Measurements from ENCODE around the gene CDC42BPB.

CDC42BPB gene

DNA sequence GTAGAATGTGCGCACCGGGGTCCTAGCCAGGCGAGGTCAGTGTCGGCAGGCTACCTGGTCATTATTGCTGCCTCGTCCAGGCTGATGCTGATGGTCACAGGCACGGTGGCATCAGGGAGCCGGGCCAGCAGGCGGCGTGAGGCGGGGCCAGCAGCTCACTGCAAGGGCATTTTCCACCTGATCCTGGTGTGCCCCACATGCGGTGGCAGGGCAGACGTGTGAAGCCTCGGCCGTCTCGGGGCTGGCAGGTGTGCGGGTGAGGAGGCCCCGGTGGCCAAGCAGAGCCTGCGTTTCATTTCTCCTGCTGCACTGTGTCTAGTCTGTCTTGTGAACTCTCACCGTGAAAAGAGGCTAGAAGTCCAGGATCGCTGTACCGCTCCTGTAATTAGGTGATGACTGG lies 146.9 kb downstream of the CDC42BPB start:
- no peak for DNase-seq

DNA sequence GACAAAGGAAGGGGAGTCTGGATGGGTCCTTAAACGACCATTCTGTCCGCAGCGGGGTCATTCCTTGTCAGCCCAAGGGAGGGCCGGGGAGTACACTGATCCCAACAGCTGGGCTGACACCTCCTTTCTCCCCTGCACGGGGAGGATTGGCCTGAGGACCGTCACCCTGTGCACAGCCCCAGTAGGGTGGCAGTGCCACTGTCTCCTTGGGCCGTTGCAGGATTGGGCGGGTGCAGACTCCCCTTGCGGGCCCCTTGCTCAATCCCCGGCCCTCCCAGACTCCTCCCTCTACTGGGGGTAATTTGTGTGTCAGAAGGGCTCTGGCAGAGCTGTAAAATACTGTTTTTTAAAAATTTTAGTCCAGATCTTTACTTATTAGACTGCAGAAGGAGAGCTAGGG lies 147.4 kb downstream of the CDC42BPB start:
- no peak for DNase-seq

DNA sequence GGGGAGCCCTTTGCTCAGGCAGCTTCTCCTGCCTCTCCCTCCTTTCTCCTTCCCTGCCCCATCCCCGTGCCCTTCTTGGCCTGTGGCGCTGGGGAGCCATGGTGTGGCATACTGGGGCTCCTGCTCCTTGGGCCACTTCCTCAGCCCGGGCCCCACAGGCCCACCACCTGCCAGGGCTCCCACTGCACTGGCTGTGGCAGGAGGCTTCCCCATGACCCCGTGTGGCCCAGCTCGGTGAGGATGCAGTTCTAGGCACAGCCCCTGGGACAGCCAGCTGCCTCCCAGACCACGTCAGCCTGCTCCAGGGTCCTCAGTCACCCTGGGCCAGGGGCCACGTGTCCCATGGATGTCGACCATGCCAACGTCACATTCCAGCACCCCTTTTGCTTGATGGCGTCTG lies 147.9 kb downstream of the CDC42BPB start:
- no peak for DNase-seq

DNA sequence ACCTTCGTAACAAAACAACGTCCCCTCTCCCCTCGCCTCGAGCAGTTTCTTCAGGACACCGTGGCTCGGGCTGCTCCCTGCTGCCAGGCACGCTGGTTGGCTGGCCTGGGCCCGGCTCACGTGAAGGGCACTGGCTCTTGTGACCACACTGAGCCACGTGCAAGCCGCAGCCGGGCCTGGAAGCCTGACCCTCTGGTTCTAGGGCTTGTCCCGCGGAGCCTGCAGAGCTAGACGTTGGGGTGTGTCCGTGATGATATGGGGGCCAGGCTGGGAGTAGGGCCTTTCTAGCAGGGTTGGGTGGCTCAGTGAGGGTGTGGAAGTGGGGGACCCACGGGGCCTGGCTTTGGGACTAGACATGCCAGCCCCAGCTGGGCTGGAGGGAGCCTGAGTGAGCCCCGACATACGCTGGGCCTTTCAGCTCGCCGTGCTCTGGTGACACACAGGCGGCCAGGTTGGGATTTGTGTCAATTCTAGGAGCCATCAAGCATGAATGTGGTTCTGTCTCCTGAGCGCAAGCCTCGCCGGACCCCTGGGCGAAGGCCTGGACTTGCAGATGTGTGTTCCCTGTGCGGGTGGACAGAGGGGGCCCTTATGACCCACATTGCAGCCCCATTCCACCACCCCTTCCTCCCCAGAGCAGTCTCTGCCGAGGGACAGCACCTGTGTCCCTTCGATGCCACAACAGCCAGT lies 148.4 kb downstream of the CDC42BPB start:
- DNase-seq: no peak

DNA sequence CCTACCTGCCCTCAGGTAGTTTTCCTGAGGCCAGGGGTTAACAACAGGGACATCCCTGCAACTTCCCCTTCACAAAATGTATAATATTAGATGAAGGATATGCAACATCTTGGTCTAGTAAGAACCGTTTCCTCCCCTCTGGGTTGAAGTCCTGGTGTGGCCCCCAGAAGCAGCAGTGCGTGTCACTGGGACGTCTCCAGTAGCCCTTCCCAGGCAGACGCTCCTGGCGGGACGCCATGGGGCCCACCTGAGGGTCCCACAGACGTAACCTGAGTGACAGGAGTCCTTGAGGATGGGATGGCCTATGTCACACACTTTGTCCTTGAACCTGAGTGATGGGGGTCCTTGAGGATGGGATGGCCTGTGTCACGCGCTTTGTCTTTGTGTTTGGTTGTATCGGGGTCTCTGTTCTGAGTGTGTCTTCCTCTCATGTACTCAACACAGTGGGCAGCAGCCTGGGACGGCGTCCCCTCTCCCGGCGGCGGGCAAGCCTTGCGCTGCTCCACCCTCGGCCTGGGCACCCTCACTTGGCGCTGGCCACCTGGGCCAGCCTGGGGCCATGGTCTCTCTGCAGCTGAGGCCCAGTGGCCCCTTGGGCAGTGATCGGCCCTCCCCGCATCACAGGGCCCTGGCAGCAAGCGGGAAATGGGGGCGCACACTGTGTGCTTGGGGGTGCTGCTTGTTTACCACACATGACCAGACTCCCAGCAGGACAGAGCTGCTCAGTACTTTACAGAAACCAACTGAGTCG lies 149.2 kb downstream of the CDC42BPB start:
- no peak for DNase-seq

DNA sequence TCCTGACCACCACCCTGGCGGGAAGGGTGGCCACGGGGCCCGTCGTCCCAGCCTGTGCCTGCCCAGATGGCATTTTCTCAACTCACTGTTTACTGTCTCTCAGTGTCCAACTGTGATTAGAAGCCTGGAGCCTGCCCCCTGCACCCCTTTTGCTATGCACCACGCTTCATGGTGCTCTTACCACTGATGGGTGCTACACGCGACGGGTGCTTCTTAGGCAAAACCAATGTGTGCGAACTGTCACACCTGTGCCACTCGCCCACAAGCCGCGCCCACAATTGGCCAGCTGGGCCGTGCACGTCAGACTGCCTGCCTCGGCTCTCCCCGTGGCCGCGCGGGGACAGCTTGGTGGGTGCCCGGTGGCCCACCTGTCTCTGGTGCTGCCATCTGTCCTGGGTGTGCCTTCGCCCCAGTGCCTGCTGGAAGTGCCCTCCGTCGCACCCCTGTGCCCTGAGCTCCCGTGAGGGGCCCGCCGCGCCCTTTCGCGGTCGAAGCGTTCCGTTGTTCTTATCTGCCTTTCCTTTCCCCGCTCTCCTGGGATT lies 150.0 kb downstream of the CDC42BPB start:
- DNase-seq: no peak

DNA sequence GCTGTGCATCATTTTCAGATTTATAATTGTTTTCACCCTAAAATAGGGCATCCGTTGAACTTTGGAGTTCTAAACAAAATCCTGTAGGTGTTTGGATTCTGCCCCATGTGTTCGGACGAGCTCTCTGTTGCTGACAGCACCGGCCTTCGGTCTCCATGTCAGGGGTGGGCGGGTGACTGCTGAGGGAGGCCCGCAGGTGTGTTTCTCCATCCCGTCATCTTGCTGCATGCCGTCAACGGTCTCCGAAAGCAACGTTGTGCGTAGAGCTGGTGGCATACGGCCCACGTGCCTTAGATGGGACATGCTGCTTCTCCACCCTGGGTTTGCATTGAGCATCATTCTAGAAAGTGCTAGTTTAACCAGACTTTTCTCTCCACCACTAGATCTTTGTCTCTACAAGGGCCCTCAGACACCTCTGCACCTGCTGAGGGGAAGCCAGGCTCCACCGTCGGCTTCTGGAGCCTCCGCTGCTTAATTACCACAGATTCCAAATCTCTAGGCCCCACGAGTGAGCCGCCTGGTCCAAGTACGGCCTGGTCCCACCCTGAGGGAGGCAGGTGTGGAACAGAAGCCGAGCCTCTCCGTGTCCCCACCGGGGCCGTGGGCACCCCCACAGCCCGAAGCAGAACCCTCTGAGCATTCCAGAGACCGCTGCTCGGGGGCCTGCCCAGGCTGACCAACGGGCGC lies 150.6 kb downstream of the CDC42BPB start:
- DNase-seq: no peak

DNA sequence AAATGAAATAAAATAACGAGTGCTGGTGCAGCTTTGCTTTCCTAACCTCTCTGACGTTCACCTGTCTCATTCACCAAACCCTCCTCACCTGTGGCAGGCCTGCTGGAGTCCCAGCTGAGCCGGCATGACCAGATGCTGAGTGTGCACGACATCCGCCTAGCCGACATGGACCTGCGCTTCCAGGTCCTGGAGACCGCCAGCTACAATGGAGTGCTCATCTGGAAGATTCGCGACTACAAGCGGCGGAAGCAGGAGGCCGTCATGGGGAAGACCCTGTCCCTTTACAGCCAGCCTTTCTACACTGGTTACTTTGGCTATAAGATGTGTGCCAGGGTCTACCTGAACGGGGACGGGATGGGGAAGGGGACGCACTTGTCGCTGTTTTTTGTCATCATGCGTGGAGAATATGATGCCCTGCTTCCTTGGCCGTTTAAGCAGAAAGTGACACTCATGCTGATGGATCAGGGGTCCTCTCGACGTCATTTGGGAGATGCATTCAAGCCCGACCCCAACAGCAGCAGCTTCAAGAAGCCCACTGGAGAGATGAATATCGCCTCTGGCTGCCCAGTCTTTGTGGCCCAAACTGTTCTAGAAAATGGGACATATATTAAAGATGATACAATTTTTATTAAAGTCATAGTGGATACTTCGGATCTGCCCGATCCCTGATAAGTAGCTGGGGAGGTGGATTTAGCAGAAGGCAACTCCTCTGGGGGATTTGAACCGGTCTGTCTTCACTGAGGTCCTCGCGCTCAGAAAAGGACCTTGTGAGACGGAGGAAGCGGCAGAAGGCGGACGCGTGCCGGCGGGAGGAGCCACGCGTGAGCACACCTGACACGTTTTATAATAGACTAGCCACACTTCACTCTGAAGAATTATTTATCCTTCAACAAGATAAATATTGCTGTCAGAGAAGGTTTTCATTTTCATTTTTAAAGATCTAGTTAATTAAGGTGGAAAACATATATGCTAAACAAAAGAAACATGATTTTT lies 151.9 kb downstream of the CDC42BPB start:
- no peak for DNase-seq

DNA sequence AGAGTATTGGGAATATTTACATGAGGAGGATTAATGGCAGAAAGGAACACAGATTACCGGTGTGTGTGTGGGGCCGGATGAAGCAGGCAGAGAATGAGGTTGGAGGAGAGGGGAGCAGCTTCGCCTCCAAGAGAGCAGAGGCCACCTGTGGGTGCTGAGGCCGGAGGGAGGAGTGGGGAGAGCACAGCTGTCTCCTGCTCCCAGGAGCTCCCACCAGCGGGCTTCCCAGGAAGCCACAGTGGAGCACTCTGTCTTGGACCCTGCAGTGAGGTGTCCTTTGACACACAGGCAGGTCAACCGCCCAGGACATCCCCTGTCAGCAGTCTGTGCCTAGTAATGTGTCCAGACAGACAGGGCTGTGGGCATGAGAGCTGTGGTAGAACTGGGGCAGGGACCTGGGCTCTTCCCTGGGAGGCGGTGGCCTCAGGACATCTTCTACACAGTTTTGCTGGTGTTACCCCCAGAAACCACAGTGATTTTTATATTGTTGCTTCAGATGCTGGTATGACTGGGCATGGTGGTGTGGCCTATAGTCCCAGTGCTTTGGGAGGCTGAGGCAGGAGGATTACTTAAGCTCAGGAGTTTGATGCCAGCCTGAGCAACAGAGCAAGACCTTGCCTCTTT lies 153.3 kb downstream of the CDC42BPB start:
- no peak for DNase-seq

DNA sequence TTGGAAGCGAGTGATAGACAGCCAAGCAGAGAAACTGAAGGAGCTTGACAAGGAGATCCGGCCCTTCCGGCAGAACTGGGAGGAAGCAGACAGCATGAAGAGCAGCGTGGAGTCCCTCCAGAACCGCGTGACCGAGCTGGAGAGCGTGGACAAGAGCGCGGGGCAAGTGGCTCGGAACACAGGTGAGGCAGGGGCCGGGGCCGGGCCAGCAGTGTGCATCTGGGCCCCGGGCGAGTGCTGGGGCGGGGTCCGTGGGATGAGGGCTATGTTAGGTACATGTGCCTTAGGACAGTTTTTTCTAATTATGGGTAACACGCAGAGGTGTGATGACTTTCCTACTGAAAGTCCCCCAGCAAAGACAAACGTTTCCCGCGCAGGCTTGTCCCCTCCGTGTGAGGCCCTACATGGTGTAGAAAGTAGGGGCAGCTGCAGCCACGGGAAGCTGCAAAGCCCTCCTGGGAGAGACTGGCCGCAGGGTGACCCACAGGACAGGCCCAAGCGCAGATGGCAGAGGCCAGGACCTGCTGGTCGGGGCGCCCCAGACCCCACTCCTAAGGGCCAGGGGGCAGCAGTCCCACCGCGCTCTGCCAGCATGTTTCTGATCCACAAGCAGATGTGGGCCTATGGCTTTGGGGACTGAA lies 154.0 kb downstream of the CDC42BPB start:
- no peak for DNase-seq

DNA sequence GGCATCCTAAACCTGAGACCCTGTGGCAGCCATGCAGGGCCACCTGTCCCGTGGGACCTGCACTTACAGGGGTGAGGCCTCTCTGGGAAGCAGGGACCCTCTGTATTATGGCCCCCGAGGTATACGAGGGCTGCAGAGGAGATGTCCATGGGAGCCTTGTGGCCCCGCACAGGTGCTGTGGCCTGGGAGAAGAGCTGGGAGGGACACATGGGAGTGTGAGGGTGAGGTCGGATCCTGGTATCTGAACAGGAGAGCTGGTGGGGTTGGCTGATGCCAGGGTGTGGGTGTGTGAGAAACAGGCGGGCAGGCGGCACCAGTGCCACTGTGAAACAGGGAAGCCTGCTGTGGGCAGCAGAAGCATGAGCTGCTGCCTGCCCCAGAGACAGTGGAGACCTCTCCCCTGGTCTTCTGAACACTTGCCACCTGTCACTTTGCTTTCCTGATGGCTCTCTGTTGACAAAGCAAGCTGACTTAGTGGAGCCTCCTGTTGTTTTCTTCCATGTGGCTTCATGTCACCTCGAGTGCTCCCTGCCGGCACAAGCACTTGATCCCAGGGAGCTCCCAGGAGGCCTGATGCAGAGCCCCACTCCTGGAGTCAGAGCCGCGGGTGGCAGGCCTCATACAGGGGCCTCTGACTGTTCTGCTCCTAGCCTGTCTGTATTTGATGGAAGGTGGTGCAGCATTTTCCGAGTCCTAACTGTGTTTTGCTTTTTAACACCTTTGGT lies 154.7 kb downstream of the CDC42BPB start:
- no peak for DNase-seq

DNA sequence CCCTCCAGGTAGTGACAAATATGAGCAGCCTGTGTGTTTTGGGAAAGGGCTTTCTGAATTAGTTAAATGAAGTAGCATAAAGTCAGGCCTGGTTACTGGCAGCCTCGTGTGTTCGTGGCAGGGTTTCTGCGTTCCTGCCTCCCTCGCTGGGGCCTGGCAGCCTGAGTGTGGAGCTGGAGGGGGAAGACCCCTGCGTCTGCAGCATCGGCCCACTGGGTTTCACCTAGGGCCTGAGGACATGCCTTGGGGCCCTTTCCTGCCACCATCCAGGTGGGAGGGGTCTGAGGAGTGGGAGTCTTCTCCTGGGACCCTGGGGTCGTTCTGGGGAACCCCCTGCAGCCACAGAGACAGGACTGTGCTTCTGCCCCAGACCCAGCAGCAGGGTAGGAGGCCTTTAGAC lies 155.3 kb downstream of the CDC42BPB start:
- DNase-seq: no peak

DNA sequence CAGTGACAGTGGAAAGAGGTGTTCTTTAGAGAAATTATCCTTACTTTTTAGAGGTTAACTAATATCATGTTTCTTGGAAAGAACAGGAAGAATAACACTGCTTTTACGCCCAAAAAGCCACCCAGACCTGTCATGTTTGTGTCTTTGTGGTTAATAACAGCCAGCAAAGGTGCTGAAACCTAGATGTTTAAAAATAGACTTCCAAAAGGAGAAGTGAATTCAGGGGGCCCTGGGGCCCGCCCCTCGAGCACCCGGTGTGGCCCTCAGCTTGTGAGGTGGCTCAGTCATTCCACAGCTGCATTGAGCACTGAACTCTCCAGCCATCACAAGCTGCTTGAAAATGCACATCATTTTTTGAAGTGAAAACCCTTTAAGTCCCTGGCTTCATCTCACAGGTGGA lies 155.7 kb downstream of the CDC42BPB start:
- DNase-seq: no peak

DNA sequence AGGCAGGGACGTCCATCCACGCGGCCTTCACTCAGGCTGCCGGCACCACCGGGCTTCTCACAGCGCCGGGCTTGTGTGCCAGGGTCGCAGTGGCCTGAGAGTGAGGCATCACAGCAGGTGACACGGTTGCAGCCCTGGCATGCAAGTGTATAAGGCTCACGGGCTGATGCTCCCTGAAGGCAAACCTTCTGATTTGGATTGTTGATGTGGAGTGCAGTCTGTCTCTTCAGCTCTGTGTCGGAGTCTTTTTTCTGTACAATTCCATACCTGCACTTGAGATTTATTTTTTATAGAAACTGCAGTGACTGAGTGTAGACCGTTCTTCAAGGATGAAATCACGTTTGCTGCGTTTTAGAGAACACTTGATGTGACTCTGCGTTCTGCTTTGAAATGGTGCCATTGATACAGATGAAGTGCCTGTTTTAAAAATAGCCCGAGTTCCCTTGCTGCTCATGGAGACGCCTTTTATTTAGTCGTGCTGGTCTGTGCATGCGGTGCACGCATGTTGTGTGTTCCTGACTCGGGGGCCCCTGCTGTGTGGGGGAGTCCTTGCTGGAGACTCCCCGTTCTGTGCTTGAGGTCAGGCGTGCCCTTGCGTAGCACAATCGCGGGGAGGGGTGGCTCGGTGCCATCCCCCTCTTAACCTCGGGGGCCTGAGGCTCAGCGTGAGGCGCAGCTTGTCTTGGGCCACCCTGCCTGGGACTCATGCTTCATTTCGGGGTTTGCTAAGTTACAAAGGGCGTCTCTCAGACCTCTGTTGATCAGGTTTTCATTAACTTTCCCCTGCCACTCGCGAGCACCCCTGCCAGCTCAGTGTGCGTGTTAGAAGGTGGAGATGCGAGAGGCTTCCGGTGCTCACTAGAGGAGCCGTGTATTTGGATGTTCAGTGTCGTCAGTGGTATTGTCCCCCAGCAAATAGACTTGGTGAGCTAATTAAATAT lies 156.4 kb downstream of the CDC42BPB start:
- DNase-seq: no peak

DNA sequence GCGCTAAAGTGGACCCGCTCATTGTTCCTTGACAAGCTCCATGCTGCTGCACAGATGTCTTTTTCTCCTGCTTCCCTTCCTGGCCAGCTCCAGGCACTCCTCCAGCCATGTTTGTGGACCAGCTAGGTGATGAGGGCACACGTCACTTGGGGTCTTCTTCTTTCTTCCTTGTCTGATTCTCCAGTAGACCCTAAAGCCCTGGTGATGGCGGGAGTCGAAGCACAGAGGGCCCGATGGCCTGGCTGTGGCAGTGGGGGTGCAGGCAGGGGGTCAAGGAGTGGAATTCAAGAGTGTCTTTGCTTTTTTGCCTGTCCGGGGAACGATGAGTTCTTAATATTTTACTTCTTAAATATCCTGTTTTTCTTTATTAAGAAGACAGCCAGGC lies 157.8 kb downstream of the CDC42BPB start:
- no peak for DNase-seq

DNA sequence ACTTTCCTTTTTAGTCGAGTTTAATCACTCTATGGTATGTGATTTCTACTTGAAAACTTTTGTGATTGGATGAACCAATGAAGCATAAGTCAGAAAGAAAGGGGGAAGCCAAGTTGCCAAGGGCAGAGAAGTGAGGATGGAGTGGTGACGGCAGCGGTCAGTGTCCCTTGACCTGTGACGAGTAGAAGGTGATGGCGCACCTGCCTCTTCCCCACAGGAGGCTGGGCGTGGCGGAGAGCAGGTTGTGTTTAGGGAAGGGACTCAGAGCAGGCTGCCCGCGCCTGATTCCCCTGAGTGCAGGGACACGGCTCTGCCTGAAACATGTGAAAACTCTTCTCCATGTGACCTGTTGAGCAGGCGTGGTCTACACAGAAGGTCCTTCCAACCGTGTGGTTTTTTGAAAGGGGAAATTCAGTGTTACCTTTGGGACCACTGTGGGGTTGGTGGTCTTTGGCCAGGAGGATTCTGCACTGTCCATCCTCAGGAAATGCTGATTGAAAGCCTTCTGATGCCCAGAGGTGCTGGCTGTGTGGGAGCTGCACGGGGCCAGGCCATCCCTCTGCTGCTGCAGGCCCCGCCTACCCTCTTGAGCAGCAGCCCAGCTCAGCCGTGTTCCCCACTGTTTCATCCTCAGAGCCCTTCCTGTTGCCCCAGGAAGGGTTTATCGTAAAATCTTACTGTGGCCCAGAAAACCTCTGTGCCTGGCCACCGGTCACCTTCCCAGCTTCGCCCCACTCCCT lies 158.4 kb downstream of the CDC42BPB start:
- DNase-seq: no peak

DNA sequence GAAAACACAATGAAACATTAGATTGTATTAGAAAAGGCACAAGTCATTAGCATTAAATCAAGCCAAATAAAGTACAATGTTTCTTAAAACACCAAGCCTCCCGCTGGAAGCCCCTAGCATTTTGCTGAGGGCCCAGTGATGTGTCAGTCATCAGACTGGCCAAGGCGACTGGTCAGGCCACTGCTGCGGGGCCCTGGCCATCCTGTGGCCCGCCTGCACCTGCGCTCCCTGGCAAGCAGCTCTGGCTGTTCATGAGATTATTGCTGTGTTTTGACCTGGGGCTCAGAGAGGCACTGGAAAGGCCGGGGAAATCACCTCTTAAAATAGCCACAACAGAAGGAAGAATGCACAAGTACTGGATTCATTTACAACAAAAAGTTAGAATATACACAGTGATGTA lies 159.1 kb downstream of the CDC42BPB start:
- DNase-seq: no peak

DNA sequence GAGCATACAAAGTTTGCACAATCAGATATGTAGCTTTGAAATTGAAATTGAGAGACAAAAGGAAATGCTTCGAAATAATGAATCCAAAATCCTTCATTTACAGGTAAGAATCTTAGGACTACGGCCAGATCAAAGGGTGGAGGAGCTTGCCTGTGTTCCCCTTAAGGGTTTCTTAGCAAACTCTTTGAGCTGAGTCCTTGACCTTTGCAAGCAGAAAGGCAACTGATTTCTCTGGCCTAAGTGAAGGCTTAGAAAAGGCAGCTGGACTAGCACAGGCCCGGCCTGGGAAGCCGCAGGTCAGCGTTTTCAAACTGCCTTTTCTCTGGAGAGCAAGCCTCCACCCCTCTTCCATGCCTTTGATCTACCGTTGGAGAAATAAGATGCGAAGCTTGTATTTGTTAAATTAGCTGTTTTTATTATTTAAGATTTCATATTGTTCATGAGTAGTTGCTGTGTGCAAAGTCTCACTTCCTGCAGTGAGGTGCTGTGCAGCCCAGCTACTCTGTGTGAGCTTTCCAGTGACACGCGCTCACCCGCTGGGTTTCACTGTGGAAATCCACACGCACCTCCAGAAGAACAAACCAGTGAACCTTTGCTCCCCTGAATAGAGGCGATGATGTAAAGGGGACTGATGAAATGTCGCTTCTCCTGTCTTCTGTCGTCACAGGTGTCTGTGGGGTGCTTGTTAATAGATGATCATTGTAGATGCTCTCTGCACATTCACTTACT lies 159.9 kb downstream of the CDC42BPB start:
- no peak for DNase-seq

Data from activated CD4-positive, alpha-beta T cell treated with anti-CD3 and anti-CD28 coated beads, Interleukin-2, amount 50 U/mL, for 48 hours (primary cell).